Nephron (organoid): ENCODE results near the gene SGK1.
A peak's percentile ranks its signal among the peaks of the same experiment; 100 is the strongest.

Source experiments
- H3K27ac Mint-ChIP-seq, 3 experiments: 2 replicates each; pipeline ENCODE4 v1.8.0; 2020; ENCODE audit warnings: mixed read lengths in 3 of 3, mild to moderate bottlenecking in 2 of 3, moderate library complexity in 1 of 3
- H3K27me3 Mint-ChIP-seq: 2 replicates; pipeline ENCODE4 v1.8.0; 2021; ENCODE audit warnings: low read depth, mild to moderate bottlenecking, moderate library complexity, mixed read lengths
- H3K36me3 Mint-ChIP-seq: 2 replicates; pipeline ENCODE4 v1.8.0; 2020; ENCODE audit warnings: low read depth, mixed read lengths
- H3K4me1 Mint-ChIP-seq: 2 replicates; pipeline ENCODE4 v1.8.0; 2020; ENCODE audit warnings: mixed read lengths
- H3K4me3 Mint-ChIP-seq, 3 experiments: 2 replicates each; pipeline ENCODE4 v1.8.0; 2020; ENCODE audit warnings: mild to moderate bottlenecking in 3 of 3, mixed read lengths in 3 of 3, moderate library complexity in 2 of 3
- H3K9me3 Mint-ChIP-seq: 2 replicates; pipeline ENCODE4 v1.8.0; 2020; ENCODE audit warnings: mixed read lengths
- TF ChIP-seq, protein P1 (sequence below), 3 experiments: fragments of 200-600 bp; sonication (generic); IDR thresholded peaks; one replicate each; pipeline ENCODE4 v1.5.0; 2021; ENCODE audit warnings: antibody characterized with exemption in 3 of 3; ENCODE audit not compliant: unreplicated experiment in 3 of 3

SGK1 gene

DNA sequence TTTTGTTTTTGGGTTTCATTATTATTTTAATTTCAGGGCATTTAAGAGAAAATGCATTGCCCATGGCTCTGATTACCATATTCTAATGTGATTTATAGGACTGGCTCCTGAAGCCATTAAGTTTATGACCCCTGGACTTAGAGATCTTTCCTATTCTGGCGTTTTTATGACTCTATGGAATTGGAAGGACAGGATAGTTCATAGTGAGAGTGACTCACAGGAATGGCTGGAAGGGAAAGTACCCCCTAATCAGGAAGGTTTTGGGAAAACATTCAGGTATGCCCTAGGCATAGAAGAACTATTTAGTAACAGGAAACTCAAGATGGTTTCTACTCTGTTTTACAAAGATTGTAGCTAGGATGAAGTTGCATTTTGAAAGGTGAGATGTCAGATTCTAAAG, 156.9 kb downstream of the SGK1 start:
- Mint-ChIP-seq H3K36me3 (no peaks in the 10 kb centered on the region), H3K27ac (no peak overlapping the region), H3K4me1 (peaks cover 4% of the 10 kb centered on the region), H3K27me3 (peaks cover 4% of the 10 kb centered on the region), H3K9me3 (no peaks in the 10 kb centered on the region), H3K4me3 (no peak overlapping the region)
- TF ChIP-seq, protein P1, sequence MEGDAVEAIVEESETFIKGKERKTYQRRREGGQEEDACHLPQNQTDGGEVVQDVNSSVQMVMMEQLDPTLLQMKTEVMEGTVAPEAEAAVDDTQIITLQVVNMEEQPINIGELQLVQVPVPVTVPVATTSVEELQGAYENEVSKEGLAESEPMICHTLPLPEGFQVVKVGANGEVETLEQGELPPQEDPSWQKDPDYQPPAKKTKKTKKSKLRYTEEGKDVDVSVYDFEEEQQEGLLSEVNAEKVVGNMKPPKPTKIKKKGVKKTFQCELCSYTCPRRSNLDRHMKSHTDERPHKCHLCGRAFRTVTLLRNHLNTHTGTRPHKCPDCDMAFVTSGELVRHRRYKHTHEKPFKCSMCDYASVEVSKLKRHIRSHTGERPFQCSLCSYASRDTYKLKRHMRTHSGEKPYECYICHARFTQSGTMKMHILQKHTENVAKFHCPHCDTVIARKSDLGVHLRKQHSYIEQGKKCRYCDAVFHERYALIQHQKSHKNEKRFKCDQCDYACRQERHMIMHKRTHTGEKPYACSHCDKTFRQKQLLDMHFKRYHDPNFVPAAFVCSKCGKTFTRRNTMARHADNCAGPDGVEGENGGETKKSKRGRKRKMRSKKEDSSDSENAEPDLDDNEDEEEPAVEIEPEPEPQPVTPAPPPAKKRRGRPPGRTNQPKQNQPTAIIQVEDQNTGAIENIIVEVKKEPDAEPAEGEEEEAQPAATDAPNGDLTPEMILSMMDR (IDR thresholded peaks at IDR 0.05; ENCODE audit: unreplicated experiment in 3 of 3), result no peak

DNA sequence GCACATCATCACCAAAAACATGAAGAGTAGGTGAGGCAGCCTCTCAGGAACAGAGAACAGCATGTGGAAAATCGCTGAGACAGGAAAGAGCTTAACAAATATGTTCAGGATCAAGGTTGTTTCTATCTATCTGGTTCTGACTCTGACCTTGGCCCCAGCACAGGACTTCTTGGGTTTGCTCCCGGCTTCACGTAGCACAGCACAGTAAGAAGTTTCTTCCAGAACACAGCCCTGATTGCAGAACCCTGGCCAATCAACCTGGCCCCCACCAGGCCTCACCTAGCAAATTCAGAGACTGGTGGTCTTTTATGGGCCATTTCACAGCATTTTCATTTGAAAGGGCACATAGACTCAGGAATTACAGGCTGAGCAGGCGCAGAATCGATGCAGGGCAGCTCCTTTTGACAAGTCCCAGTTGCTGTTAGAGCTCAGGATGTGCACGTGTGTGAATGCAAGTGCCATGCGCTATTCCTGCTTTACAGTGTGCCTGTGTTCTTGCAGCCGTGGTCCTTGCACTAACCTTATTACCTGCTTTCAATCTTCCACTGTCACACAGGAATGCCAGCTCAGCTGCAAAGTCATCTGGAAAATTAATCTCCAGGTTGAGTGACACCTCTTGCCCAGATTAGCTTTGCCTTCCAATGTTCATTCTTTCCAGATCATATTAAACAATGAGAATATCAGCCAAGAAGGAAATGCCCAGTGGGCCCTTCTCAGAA, 165.0 kb downstream of the SGK1 start:
- H3K4me1 Mint-ChIP-seq, result peaks cover 7% of the 10 kb centered on the region
- no peaks in the 10 kb centered on the region for H3K9me3 Mint-ChIP-seq
- no peak overlapping the region for H3K4me3 Mint-ChIP-seq
- H3K36me3 Mint-ChIP-seq, result no peaks in the 10 kb centered on the region
- no peaks in the 10 kb centered on the region for H3K27me3 Mint-ChIP-seq
- TF ChIP-seq, protein P1 (IDR thresholded peaks at IDR 0.05; ENCODE audit: unreplicated experiment in 3 of 3), result no peak
- peak overlapping the region; percentile 33 to 92 (median 79) for H3K27ac Mint-ChIP-seq

DNA sequence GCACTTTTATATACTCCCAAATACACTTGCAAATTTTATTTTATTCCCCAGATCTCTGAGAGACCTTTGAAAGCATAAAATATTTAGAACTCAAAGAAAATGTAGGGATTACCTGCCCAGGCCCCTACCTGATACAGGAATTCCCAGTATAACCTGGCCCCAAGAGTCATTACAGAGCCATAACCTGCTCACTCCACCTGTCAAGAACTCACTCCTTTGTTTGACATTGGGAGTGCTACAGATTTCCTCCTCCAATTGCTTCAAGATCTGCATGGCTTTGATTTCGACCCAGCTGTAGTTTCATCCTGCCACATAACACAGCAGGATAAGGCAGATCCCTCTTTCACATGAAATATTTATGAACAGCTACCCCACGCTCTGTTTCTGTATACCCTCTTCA, 169.3 kb downstream of the SGK1 start:
- Mint-ChIP-seq H3K36me3 (no peaks in the 10 kb centered on the region), H3K4me3 (no peak overlapping the region), H3K27me3 (no peaks in the 10 kb centered on the region), H3K4me1 (peaks cover 28% of the 10 kb centered on the region), H3K27ac (peak overlapping the region in 1 of 3 experiments; percentile 19), H3K9me3 (no peaks in the 10 kb centered on the region)
- TF ChIP-seq, protein P1 (IDR thresholded peaks at IDR 0.05; ENCODE audit: unreplicated experiment in 3 of 3), result no peak

DNA sequence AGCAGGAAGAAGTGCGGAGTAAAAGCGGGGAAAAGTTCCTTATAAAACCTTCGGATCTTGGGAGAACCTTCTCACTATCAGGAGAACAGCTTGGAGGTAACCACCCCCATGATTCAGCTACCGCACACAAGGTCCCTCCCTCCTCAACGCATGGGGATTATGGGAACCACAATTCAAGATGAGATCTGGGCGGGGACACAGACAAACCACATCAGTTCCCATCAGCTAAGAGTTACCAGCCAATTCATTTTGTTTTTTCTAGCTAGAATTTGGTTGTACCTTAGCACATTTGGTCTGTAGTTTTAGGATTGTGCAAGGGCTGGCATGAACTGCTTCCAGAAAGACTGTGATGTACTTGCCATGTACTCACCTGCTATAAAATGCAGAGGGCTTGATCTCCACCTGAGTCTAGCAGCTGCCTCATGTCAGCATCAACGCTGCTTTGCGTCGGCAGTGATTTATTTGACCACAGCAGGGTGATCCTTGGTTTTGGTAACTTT, 170.8 kb downstream of the SGK1 start:
- no peaks in the 10 kb centered on the region for H3K36me3 Mint-ChIP-seq
- peaks cover 28% of the 10 kb centered on the region for H3K4me1 Mint-ChIP-seq
- TF ChIP-seq, protein P1 (IDR thresholded peaks at IDR 0.05; ENCODE audit: unreplicated experiment in 3 of 3), result no peak
- H3K4me3 Mint-ChIP-seq, result no peak overlapping the region
- no peaks in the 10 kb centered on the region for H3K9me3 Mint-ChIP-seq
- H3K27ac Mint-ChIP-seq, result no peak overlapping the region
- no peaks in the 10 kb centered on the region for H3K27me3 Mint-ChIP-seq

DNA sequence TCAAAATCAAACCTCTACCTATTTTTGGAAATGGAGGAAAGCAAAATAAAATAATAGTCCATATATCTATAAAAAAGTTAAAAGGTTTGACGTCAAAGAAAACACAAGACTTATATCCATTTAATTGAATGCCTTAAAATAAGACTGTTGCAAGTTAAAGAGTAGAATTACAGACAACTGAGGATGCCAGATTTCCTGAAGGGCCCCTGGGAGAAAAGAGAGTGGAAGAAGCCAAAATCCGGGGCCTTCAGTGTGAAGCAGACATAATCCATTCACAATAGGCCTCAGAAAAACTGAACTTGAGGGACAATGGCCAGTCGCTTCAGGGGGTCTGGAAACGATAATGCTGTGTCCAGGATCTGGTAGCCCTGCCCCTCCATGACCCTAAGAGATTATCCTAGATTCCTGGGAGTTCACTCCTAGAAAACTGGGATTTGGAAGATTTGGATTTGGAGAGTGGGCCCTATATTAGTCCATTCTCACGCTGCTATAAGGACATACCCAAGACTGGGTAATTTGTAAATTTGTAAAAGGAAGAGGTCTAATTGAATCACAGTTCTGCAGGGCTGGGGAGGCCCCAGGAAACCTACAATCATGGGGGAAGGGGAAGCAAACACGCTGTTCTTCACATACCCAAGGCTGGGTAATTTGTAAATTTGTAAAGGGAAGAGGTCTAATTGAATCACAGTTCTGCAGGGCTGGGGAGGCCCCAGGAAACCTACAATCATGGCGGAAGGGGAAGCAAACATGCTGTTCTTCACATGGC, 171.5 kb downstream of the SGK1 start:
- TF ChIP-seq, protein P1 (IDR thresholded peaks at IDR 0.05; ENCODE audit: unreplicated experiment in 3 of 3), result no peak
- no peaks in the 10 kb centered on the region for H3K36me3 Mint-ChIP-seq
- H3K9me3 Mint-ChIP-seq, result no peaks in the 10 kb centered on the region
- H3K27me3 Mint-ChIP-seq, result no peaks in the 10 kb centered on the region
- no peak overlapping the region for H3K4me3 Mint-ChIP-seq
- H3K27ac Mint-ChIP-seq, result peak overlapping the region in 2 of 3 experiments; percentile 27 to 58
- peaks cover 28% of the 10 kb centered on the region for H3K4me1 Mint-ChIP-seq
